GM19395 (cell line): Measurements from ENCODE around the gene PRCD.
A peak's percentile ranks its signal among the peaks of the same experiment; 100 is the strongest.
"Not testable (repeated sequence)": the region's sequence is repeated elsewhere in the genome, so short reads cannot be mapped to it uniquely, and the experiment has no call there.

Experiments
- ATAC-seq: cut with Tn5 transposase; IDR thresholded peaks from one replicate; pipeline ENCODE4 v1.9.1; 2021; ENCODE audit warnings: mild to moderate bottlenecking, moderate library complexity; ENCODE audit not compliant: unreplicated experiment

PRCD gene

DNA sequence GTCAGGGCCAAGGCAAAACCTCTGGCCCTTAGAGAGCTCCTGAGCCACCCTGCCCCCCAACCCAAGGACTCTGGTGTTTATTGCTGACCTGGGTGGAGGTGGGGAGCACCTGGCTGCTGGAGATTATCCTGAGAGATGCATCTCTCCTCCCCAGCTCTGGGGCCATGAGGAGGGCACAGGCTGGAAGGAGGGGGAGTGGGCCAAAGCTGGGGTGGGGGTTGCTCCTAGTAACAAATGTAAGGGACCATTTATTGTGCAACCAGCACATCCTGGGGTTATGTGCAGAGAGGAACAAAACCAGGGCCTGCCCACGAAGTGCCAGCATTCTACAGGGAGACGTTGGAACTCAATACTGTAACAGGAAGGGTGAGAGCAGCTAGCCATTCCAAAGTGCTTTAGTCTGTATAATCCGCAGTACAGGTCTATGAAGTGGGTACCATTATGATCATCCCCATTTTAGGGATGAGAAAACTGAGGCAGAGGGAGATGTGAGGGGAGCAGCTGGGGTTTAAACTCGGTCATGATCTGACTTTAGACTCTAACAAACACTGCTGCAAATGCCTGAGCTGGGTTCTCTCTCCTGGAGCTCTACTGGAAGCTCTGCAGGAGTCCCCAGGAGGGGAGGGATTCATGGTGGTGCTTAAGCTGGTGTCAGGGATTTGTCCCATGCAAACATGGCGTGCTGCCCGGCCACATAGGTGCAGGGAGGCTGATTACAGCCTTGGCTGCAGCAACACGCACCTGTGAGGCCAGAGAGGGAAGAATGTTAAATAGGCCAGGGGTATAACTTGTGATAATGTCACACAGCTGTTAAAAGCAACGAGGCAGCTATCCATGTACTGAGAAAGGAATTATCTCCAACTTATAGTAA is 37.3 kb upstream of the PRCD start:
- ATAC-seq = no peak

DNA sequence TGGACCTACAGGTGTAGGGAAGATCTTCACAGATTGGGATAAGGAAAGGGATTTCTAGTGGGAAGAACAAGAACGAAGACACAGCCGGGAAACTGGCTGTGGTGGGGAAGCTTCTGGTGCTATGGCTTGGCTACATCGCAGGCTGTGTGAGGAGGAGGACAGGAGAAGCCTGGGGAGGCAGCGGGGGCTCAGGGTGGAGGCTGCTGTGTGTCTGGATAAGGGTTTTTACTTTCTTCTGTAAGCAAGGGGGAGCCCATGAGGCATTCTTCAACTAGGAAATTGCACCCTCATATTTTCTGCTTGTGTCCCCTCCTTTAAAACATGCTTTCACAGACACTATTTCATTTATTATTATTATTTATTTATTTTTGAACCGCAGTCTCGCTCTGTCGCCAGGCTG is 35.7 kb upstream of the PRCD start:
- no peak for ATAC-seq

DNA sequence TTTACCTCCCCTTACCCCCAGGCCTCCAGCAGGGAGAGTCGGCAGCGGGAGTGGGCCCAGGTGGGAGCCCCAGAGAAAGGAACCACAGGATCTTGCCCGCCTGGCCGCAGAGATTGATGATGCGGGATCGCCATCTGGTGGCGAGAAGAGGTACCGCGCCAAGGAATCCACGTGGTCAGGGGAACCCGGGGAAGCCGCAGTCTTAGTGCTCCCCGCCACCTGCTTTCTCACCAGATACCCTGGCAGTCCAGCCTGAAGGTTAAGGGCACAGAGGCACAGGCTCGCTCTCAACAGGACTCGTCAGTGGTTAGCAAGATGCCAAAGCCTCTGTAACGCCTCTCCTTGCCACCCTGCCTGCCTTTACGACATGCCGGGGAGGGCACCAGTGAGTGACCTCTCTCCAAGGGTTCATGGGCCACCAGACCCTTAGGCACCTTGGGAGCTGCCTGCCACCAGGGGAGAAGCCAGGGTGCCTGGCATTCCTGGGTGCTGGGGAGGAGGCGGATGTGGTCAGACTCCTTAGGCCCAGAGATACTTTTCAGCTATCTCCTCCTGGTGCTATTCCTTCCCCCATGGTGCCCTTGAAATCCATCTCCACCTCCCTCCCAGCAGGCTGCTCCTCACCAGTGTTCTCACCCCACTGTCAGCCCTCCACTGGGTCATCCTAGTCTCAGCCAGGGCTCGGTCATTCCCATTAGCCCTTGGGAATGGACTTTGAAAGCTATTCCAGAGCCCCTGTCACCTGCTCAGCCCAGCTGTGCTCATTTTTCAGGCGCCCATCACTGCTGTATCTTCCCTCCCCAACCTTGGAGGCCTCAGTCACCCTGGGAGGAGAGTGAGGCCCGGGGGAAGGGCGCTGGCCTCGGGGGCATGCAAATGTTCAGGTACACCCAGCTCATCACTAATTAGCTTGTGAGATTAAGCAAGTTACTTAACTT is 33.2 kb upstream of the PRCD start:
- peak; percentile 56 for ATAC-seq

DNA sequence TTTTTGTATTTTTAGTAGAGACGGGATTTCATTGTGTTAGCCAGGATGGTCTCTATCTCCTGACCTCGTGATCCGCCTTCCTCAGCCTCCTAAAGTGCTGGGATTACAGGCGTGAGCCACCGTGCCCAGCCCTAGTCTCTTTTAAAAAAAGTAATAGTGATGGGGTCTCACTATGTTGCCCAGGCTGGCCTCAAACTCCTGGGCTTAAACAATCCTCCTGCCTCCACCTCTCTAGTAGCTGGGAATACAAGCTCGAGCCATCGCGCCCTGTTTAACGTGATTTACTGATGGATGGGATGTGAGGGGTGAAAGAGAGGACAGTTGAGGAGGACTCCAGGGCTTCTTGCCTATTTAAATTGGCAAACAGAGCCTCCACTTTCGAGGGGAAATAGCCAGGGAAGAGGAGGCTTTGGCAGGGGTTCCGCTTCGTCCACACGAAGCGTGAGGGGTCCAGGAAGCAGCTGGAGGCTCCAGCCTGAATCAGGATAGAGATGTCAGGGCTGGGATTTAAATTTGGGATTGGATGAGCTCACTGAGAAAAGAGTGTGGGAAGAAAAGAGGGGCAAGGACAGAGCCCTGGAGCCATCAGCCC is 31.3 kb upstream of the PRCD start:
- ATAC-seq = not testable (repeated sequence)

DNA sequence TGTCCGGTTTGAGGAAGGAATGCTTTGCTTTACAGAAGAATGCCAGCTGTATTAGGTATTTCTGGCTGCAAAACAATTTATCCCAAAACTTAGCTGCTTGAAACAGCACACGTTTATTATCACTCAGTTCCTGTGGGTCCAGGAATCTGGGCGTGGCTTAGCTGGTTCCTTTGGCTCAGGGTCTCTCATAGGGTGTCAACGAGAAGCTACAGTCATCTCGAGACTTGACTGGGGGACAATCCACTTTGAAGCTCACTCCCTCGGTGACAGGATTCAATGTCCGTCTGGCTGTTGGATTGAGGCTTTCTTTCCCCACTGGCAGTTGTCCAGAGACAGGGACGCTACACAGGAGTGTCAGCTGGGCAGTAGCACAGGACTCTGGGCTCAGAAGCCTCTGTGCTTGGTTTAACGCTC is 29.0 kb upstream of the PRCD start:
- no peak for ATAC-seq

DNA sequence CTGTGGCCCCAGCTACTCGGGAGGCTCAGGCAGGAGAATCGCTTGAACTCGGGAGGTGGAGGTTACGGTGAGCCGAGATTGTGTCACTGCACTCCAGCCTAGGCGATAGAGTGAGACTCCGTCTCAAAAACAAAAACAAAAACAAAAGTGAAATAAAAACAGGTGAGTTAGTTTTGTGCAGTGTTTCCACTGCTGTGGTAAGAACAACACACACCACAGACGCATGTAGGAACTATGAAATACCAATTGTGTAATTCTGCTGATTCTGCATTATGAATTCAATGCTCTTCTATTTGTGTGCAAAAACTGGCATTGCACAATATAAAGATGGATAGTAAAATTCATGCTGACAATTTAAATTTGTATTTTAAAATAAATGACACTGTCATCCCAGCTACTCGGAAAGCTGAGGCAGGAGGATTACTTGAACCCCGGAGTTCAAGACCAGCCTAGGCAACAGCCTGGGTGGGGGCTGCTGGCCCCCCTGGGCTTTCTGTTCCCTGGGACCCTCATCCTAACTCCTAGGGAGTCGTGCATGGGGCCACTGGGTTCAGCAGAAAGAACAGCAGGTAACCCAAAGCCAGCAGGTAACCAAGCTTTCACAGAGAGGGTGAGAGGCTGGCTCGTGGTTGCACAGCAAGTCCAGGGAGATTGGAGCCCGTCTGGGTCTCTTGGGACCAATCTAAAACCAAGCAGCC is 28.0 kb upstream of the PRCD start:
- no peak for ATAC-seq

DNA sequence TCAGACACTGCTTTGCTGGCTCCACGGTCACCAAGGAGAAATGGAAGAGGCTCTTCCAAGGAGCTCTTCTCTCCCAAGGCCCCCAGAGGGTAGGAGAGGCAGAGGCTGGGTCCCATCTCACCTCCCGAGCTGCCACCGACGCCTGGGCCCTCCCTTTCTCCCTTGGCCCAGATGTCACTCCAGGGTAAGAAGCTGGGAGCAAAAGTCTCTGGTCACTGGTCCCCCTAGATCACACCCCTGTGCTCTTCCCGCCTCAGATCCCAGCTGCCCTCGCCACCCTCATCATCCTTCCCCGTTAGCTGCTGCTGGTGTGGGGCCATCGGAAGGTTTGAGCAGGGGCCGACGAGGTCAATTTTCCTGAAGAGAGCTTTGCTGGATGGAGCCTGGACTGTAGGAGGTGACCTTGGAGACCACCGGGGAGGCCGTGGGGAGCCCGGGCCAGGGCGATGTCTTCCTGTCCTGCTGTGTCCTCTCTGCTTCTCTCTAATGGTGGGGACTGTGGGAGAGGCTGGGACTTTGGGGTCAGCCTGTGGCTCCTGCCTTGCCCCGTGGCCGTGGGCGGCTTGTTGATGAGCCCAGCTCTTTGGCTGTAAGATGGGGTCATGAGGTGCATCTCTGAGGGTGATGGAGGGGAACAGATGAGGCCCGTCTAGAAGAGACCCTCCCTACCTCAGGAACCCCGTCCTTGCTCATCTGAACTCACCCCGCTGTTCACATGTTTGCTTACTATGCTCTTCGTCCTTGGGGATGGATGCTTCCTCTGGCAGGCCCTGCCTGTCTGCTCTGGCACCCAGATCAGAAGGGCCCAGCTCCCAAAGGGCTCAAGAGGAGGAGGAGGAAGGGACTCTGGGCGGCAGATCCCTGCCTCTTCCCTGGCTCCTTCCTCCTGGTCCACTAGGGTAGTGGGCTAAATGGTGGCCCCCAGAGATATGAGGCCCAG is 27.2 kb upstream of the PRCD start:
- ATAC-seq = no peak

DNA sequence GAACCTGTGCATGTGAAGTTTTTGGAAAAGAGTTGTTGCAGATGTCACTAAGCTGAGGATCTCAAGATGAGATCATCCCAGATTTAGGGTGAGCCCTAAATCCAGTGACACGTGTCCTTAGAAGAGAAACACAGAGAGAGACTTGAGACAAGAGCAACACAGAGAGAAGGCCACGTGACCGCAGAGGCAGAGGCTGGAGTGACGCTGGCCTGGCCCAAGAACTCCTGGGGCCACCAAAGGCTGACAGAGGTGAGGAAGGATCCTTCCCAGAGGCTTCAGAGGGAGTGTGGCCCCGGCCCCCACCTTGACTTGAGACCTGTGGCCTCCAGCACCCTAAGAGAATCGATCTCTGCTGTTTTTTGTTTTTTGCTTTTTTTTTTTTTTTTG is 26.5 kb upstream of the PRCD start:
- ATAC-seq = no peak

DNA sequence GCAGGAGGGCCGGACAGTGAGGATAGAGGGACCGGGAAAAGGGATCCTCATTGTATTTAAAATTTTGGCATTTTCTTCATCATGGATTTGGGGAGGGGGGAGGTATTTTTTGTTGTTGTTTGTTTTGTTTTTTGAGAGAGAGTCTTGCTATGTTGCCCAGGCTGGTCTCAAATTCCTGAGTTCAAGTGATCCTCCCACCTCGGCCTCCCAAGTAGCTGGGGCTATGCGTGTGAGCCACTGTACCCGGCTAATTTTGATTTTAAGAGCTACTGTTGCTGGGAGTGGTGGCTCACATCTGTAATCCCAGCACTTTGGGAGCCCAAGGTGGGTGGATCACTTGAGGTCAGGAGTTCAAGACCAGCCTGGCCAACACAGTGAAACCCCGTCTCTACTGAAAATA is 25.5 kb upstream of the PRCD start:
- not testable (repeated sequence) for ATAC-seq

DNA sequence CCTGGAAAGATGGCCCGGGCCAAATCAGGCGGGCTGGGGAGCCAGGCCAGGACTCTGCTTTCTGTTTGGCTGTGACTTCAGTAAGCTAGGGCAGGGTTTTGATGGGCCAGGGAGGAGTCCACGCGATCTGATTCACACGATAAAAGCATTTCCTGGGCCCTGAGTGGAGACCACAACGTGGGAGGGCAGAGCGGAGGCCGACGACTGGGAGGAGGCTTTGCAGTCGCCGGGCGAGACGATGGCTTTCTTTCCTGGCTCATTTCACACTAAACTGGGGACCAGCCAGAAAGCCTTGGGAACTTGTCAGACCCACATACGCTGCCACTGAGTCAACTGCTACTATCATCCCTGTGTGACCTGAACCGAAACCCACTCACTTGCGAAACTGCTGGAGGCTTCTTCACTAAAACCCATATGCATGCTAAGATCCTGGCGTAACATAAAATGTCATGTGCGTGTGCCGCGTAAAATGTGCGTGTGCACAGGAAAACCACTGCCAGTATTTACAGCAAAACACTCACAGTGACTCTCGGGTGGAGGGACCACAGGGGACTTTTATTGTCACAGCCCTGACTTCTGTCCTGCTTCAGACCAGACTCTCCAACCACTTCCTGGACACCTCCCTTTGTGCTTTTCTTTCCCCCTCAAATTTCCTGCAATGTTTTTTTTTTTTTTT is 24.4 kb upstream of the PRCD start:
- no peak for ATAC-seq

DNA sequence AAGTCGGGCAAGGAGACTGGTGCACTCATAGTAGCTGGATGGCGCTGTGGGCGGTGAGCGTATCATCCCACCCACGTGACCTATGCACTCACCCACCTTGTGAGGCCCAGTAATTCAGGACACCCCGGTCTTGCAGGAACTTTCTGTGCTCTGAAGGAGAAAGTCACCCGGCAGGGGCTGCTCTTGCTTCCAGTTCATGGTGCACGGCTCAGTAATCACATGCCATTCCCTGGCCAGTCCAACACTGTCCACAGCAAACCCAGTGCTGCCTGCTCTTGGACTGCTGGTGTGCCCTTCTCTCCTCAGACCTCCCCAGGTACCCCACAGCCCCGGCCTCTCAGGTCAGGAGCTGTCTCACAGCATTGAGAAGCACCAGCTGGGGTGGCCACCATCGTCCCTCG is 22.2 kb upstream of the PRCD start:
- no peak for ATAC-seq

DNA sequence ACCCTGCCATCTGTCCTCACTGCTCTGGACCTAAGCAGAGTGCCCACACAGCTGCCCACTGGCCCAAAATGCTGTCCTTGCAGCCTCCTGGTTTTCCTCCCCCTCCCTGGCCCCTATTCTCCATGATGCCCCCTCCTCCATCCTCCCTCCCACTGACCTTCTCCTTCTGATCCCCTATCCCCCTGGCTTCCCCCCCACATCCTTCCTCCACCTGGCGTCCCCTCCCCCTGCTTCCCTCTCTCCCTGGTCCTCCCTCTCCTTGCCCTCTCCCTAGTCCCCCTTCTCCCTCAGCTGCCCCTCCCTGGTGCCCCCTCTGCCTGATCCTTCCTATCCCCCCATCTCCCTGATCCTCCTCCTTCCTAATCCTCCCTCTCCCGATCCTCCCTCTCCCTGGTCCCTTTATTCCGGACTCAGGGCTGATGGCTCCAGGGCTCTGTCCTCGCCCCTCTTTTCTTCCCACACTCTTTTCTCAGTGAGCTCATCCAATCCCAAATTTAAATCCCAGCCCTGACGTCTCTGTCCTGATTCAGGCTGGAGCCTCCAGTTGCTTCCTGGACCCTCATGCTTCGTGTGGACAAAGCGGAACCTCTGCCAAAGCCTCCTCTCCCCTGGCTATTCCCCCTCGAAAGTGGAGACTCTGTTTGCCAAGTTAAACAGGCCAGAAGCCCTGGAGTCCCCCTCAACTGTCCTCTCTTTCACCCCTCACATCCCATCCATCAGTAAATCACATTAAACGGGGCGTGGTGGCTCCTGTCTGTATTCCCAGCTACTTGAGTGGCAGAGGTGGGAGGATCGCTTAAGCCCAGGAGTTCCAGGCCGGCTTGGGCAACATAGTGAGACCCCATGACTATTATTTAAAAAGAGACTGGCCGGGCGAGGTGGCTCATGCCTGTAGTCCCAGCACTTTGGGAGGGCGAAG is 20.5 kb upstream of the PRCD start:
- ATAC-seq = no peak

DNA sequence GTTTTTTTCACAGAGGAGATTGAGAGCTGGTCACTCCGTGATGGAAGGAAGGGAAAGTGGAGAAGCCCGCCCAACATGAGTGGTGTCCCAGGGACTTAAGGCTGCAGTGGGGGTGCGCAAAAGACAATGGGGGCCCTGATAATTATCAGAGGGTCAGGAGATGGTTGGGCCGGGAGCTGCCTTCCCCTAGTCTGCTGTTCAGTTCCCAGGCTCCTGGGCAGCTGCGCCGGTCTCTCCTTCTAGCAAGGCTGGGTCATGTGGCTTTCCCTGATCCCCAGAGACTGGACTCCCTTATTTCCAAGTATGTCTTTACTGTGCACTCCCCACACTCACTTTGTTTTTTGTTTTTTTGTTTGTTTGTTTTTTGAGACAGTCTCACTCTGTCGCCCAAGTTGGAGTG is 18.6 kb upstream of the PRCD start:
- ATAC-seq = no peak

DNA sequence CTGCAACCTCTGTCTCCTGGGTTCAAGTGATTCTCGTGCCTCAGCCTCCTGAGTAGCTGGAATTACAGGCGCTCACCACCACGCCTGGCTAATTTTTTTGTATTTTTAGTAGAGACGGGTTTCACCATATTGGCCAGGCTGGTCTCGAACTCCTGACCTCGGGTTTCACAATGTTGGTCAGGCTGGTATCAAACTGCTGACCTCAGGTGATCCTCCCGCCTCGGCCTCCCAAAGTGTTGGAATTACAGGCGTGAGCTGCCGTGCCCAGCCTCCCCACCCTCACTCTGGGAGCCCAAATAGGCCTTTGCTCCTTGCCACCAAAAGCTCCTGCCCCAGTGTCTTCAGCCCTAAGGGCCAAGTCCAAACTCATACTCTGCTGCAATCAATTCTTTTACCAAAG is 18.2 kb upstream of the PRCD start:
- ATAC-seq = not testable (repeated sequence)

DNA sequence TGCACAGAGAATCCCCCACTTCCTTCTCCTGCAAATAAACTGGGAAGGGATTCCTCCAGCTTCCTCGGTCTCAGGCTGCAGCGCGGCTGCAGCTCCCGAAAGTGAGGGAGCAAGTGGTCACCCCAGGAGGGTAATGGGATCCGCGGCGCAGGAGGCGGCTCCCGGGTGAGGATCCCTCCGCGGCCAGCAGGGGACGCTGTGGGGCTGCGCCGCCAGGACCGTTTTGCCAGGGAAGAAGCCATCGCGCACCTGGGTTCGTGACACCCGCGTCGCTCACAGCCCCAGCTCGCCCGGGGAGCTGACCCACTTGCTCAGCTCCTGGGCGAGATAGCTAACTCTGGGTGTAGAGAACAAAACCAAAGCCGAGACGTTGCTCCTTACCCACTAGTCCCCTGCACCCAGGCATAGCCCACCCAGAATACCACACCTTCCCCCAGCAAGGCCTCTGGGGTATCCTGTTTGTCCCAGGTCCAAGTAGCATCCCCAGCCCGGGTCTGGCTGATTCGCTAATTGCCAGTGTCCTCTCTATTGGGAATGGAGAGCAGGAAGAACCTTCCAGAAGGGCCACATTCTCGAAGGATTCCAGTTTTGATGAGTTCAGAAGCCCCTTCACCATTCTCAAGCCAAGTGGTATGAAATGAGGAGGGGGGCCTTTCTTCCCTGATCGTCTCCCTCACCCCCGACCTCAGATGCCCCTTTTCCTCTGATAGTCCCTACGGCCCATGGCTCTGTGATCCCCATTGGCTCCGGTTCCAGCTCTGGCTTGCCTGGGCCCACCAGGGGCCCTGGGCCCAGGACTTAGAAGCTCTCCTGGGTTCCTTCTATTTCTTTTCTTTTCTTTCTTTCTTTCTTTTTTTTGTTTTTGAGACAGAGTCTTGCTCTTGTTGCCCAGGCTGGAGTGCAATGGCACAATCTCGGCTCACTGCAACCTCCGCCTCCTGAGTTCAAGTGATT is 16.5 kb upstream of the PRCD start:
- no peak for ATAC-seq

DNA sequence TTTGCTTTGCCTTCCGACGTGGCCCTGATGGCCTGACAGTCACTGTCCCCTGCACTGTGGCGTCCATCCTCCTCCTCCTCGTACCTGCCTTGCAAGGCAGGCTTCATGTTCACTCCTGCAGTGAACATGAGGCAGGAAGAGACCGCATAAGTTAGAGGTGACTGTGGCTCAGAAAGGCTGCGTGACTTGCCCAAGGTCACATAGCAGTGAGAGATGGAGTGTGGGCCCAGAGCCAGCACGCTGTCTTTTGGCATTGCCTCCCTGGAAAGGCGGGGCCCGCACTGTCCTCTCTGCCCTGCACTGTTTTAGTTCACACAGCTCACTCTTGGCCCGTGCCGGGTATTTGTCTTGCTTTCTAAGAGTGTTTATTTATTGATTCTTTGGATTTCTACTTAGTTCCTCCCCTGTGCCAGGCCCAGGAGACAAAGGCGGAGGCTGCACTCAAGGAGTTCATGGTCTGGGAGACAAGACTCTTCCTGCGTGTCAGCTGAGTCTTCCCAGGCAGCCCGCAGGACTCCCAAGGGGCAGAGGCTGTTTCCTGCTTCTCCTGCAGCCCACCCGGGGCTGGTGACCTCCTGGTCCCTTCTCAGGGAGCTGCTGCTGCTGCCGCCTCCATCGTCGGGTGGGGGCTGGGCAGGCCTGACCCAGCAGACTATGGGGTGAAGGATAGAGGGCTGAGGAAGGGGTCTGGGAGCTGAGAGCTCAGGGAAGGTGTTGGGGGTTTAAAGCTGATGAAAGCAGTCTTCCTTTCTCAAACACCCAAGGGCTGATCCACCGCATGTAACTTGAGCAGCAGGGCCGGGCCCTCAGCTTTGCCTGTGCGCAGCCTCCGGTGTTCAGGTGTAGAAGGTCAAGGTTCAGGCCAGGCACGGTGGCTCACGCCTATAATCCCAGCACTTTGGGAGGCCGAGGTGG is 15.0 kb upstream of the PRCD start:
- no peak for ATAC-seq
